Amygdala (tissue), 56 donors: Measurements from ENCODE around the gene ANO6.
A peak's percentile ranks its signal among the peaks of the same experiment; 100 is the strongest.
"Not testable (repeated sequence)": the region's sequence is repeated elsewhere in the genome, so short reads cannot be mapped to it uniquely, and the experiment has no call there.

Source experiments
- DNase-seq, 56 donors: peaks; one replicate each; lab custom pipeline; 2025; lab: John Stamatoyannopoulos, UW

Gene ANO6

GRCh38 chr12:45215419-45216229 lies at the start of gene ANO6:
Gene ANO6, plus strand, starts transcription at chr12:45216095. Its CDS starts 227 bp downstream, at chr12:45216322.
- peak in 53 of 56 donors; percentile 25 to 84 (median 67) for DNase-seq

- DNase-seq: no peak
Observed at GRCh38 chr12:45168976-45169375, 46.9 kb upstream of the ANO6 start.

GRCh38 chr12:45170456-45171042 lies 45.3 kb upstream of the ANO6 start:
- DNase-seq: peak in 40 of 56 donors; percentile 0 to 77 (median 24)

- DNase-seq: not testable (repeated sequence)
Observed at GRCh38 chr12:45173293-45173692, 42.6 kb upstream of the ANO6 start.

- DNase-seq: no peak
Observed at GRCh38 chr12:45174595-45174994, 41.3 kb upstream of the ANO6 start.

- no peak for DNase-seq
Observed at GRCh38 chr12:45178771-45179170, 37.1 kb upstream of the ANO6 start.

GRCh38 chr12:45182511-45182910 lies 33.4 kb upstream of the ANO6 start:
- DNase-seq: no peak

- no peak for DNase-seq
Observed at GRCh38 chr12:45183246-45183645, 32.6 kb upstream of the ANO6 start.

- no peak for DNase-seq
Observed at GRCh38 chr12:45184147-45184963, 31.5 kb upstream of the ANO6 start.

GRCh38 chr12:45186762-45187161 lies 29.1 kb upstream of the ANO6 start:
- DNase-seq: no peak

GRCh38 chr12:45189766-45190403 lies 26.0 kb upstream of the ANO6 start:
- no peak for DNase-seq

GRCh38 chr12:45191239-45191638 lies 24.7 kb upstream of the ANO6 start:
- DNase-seq: no peak

- no peak for DNase-seq
Observed at GRCh38 chr12:45192707-45193106, 23.2 kb upstream of the ANO6 start.

GRCh38 chr12:45200491-45201043 lies 15.3 kb upstream of the ANO6 start:
- no peak for DNase-seq

GRCh38 chr12:45203767-45204166 lies 12.1 kb upstream of the ANO6 start:
- DNase-seq: no peak

GRCh38 chr12:45204757-45205156 lies 11.1 kb upstream of the ANO6 start:
- no peak for DNase-seq

- no peak for DNase-seq
Observed at GRCh38 chr12:45205165-45205825, 10.6 kb upstream of the ANO6 start.

GRCh38 chr12:45208604-45209487 lies 7.0 kb upstream of the ANO6 start:
- DNase-seq: no peak

- no peak for DNase-seq
Observed at GRCh38 chr12:45209784-45210183, 6.1 kb upstream of the ANO6 start.
